HG03469 (cell line): ENCODE measurements around the gene GUCY2D.

ENCODE experiments used
- ATAC-seq: cut with Tn5 transposase; IDR thresholded peaks from one replicate; pipeline ENCODE4 v1.9.1; 2021; ENCODE audit warnings: mild to moderate bottlenecking, moderate library complexity, moderate number of reproducible peaks; ENCODE audit not compliant: unreplicated experiment

The GUCY2D gene

DNA sequence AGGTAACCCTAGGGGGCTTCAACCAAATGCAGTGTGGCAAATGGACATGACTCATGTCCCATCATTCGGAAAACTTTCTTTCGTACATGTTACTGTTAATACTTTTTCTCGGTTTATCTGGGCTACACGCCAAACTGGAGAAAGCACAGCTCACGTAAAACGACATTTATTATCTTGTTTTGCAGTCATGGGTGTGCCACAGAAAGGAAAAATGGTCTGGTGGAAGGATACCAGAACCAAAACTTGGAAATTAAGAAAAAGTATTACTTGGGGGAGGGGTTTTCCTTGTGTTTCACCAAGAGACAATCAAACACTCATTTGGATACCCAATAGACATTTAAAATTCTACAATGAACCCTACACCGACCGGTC, 60.0 kb downstream of the GUCY2D start:
- ATAC-seq: no peak

DNA sequence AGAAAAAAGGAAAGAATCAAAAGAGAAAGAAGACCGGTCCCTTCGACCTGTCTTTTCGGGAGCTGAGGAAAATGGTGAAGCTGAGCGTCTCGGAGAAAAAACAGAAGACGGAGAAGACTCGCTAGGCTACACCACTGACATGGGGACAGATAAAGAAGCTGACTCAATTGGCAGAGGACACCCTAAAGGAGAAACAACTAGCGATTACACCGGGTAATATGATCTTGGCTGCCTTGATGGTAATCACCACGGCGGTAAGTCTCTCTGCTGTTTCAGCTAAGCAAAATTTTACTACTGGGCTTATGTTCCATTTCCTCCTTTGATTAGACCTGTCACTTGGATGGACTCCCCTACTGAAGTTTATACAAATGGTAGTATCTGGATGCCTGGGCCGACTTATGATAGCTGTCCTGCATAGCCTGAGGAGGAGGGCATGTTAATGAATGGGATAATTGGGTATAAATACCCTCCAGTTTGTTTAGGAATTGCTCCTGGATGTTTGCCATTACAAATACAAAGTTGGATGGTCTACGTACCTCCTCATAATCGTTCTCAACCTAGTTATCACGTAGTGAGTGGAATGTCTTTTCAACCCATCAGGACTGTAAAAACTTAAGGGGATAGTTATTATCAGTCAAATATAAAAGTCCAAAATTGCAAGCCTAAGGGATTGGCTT, 60.5 kb downstream of the GUCY2D start:
- no peak for ATAC-seq

GRCh38 chr17:8063761-8064534, 61.5 kb downstream of the GUCY2D start:
- ATAC-seq: no peak

DNA sequence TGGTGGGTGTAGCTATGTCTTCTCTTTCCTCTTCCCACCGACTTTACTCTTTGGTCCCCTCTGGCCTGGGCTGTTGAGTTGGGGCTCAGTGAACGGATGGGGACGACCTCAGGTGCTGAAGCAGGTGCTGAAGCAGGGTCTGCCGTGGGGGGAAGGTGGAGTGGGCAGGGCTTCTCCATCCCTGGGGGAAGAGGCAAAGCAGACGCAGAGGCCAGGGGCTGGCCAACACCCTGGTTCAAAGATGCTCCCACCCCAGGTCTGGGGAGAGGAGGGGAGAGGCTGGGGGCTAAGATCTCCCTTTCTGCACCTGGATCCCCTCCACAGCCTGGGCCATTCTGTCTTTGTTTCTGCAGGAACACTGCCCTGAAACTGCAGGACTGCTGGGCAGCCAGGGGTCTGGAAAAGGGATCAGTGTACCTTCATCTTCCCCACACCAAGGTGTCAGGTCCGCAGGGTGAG, 62.2 kb downstream of the GUCY2D start:
- ATAC-seq: no peak

GRCh38 chr17:8066841-8067775, 64.7 kb downstream of the GUCY2D start:
- ATAC-seq: no peak

GRCh38 chr17:8067806-8068205, 65.4 kb downstream of the GUCY2D start:
- no peak for ATAC-seq

- ATAC-seq: no peak
Measured at GRCh38 chr17:8068736-8069586, 66.5 kb downstream of the GUCY2D start.

DNA sequence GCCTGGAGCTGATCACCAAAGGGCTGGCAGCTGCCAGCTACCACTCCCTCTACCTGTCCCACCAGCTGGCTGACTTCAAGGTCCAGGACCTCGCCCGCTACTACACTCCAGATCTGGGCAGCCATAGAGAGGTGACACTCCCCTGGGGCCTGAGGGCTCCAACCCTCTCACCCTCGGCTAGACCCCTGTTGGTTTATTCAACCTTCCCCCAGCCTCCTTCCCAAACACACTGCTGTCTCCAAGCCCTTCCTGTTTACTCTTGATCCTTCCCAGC, 67.1 kb downstream of the GUCY2D start:
- no peak for ATAC-seq
